NK-92 treated with Interleukin-12 subunit alpha and Interleukin-12 subunit beta, amount 100 ng/mL, for 24 hours (cell line): ENCODE results near the gene HSD11B1.
A peak's percentile ranks its signal among the peaks of the same experiment; 100 is the strongest.
"Not testable (repeated sequence)": the region's sequence is repeated elsewhere in the genome, so short reads cannot be mapped to it uniquely, and the experiment has no call there.

Source experiments
- DNase-seq: peaks from one replicate; lab custom pipeline; 2025; lab: John Stamatoyannopoulos, UW

The HSD11B1 gene

DNA sequence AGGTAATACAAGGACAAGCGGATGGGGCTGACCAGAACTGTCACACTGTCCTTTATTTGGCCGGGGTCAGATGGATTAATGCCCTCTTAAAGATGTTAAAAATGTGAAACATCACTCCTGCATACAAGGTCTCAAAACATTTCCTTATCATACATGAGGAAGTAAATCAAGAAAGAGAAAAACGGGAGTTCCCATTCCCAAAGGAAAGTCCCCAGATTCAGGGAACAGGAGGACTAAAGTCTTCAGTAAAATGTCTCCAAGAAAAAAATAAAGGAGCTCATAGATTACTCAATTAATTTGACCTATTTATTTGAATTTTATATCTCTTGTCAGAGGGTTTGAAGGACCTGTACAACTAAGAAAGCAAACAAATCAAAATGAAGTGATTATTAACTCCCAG is 13.4 kb upstream of the HSD11B1 start:
- DNase-seq = no peak

DNA sequence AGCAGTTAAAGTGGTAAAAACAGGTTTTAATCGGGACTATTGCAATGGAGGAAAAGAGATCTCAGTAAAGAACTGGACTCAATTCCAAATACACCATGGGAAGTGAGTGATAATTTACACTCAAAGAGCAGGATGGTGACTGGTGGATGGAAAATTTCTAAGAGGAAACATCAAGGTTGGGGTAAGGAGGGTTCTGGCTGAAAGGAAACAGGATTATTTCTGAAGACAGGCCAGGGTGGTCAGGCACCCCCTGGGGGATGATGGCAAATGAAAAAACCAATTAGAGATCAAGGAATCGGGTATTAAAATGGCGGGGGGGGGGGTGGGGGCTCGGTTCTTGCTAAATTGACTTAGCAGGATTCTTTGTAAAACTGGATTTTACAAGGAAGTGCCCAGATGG is 12.3 kb upstream of the HSD11B1 start:
- DNase-seq = no peak

GRCh38 chr1:209692745-209693504 is 11.7 kb upstream of the HSD11B1 start:
- peak; percentile 39 for DNase-seq

DNA sequence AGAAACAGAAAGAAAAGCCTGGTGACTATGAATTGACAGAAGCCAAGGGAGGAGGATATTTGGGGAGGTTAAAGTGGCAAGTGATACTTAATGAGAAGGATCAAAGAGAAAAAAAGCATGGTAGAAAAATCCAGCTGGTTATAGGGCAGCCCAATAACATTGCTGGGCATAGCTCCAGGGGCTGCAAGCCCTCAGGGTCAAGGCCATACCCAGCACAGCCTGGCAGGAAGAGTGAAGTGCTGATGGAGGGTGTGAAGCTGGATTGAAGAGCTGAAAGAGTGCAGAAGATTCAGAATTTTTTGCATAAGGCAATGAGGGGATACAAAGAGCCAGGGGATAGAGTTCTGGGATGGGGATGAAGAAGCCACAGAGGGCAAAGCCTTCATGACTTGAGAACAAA is 8.0 kb upstream of the HSD11B1 start:
- no peak for DNase-seq

GRCh38 chr1:209697126-209697525 is 7.5 kb upstream of the HSD11B1 start:
- no peak for DNase-seq

- DNase-seq = not testable (repeated sequence)
Measured at GRCh38 chr1:209700686-209701085, 4.0 kb upstream of the HSD11B1 start.

DNA sequence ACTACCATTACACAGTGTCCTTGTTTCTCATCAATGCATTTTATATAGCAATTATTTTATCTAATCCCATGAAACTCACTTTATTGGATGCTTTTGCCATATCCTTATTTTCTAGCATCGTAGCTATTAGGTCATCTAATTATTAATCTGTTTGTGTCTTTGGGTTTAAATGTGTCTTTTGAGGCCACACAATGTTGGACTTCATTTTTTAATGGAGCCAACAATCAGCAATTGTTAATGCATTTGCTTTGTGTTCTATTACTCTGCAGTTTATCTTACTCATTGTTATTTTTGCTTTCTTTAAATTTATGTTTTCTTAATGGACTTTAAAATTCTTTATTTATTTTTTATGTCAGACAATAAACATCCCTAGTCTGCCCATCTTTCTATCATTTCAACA is 1.8 kb upstream of the HSD11B1 start:
- DNase-seq = no peak

DNA sequence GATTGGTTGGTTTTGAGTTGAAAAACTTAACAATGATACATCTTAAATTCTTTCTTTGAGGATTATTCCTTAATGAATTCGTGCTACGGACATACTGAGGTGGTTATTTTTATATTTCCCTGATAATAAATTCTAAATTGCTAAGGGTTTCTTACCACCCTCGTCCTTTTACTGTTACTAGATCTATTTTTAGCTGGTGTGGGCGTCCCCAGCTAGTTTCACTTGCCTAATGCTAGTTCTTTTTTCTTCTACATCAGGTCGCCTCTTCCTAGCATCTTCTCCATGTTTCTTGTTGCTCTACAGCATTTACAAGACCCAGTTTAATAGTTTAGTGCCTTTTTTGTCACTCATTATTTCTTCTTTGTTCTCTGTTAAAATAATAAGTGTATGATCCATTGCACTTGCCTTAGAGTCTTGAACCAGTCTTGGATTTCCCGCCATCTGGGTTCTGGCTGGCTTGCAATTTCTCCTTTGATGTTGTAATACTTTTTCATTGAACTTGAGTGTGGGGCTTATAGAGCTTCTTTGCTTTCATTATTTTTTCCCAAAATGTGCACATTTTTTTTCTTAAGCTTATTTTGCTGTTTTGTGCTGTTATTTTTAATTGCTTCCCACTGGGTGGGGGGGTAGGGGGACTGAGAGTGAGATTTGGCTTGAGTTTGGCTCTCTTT is 677 bp upstream of the HSD11B1 start:
- no peak for DNase-seq

DNA sequence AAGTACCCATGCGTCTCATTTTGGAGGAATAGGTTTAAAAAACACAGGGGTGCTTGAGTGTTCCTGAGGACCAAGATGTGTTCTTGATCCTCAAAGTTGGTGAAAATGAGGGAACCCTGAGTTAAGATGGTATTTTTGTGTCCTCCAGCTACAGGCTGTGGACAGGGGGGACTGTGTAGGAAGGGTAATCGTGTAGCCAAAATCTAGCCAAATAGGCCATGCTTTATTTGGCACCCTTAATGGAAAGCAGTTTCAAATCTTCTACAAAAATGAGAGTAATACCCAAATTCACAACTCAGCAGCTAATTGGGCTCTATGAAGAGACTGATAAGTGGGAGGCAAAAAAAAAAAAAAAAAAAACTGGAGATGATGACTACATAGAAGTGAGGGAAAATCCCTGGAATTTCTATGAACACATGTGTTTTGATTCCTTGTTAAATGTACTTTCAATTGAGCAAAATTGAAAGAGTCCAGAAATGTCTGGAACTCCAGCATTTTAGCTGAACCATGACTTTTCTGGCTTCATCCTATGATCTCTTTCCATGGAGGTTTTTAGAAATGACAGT is 470 bp downstream of the HSD11B1 start:
- DNase-seq = no peak

DNA sequence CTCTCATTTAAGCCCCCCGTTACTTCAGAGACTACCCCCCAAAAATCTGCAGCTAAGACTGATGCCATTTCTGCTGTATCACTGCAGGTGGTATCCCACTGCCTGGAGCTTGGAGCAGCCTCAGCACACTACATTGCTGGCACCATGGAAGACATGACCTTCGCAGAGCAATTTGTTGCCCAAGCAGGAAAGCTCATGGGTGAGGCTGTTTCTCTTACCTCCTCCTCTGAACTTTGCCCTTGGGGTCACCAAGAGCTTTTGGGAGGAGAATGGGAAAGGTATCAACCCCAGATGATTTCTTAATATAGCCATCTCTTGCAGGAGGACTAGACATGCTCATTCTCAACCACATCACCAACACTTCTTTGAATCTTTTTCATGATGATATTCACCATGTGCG is 2.0 kb downstream of the HSD11B1 start:
- no peak for DNase-seq

GRCh38 chr1:209707308-209707707 is 2.7 kb downstream of the HSD11B1 start:
- no peak for DNase-seq

DNA sequence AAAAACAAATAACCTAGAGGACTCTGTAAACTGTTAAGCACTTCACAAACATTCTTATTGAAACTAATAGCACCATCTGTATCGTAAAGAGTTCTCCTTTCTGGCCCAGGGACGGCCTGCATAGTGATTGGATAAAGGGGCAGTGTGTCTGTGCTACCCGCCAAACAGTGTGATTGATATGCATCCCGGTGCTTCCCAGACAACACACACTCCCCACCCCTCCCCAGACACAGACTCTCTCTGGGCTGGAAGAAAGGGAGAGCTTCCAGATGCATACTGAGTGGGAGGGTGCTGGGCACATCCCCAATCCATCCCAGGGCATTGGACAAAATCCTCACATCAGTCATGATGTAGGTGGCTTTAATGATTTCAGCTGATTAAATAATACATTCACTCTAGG is 3.7 kb downstream of the HSD11B1 start:
- DNase-seq = no peak

- DNase-seq = no peak
Measured at GRCh38 chr1:209710093-209710492, 5.4 kb downstream of the HSD11B1 start.

DNA sequence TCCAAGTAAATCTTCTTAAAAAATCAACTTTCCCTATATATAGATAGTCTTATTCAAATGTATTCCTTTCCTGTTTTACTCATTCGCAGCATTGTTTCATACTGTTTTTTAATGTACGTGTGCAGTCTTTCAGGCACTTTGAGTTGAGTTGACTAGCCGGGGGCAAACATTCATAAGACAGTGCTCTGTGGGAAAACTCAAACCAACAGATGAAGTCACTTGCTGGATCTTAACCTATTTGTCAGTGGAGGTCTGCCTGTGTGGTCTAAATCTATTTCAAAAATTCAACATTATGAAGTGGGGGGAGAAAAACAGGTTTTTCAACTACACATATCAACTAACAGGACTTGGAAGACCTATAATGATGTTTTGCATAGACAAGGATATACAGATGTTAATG is 6.2 kb downstream of the HSD11B1 start:
- no peak for DNase-seq

DNA sequence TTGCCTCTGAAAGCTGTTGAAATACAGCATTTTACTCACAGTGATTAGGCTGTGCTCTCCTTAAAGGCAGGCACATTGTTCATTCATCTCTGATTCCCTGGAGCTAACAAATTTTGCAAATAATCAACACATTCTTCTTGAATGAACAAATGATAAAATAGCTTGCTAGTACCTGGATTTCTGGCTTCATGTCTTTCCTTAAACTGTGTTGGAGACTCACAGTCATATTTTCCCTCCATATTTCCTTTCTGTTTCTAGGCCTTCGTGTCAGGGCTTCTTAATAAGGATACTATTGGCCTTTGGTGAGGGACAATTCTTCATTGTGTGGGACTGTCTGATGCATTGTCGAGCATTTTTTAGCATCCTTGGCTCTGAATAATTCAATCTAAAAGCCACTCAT is 9.7 kb downstream of the HSD11B1 start:
- DNase-seq = no peak

DNA sequence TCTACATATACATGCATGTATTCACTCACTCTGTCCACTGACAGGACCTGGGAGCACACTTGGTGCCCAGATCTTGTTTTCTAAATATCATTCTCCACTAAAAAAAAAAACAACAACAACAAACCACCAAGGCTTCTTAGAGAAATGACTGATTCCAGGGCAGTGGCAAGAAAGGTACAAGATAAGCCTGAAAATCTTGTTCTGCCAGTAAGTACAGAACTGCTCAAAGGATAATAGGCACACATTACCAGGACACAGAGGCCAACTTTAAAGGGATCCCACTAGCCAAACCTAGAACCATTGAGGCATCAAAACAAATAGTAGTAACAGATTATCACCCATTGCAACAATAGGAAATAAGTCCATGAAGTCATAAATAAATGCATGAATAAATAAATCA is 10.7 kb downstream of the HSD11B1 start:
- no peak for DNase-seq

- no peak for DNase-seq
Measured at GRCh38 chr1:209717818-209718217, 13.2 kb downstream of the HSD11B1 start.

- no peak for DNase-seq
Measured at GRCh38 chr1:209720326-209720725, 15.7 kb downstream of the HSD11B1 start.

DNA sequence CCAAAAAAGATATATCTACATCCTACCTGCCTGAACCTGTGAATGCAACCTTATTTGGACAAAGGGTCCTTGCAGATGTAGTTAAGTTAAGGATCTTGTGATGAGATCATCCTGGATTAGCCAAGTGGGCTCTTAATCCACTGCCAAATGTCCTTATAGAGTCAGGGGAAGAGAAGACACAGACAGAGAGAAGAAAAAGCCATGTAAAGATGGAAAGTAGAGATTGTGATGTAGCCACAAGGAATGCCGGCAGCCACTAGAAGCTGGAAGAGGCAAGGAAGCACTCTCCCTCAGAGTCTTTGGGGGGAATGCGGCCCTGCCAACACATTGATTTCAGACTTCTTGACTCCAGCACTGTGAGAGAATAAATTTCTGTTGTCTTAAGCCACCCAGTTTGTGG is 16.2 kb downstream of the HSD11B1 start:
- DNase-seq = no peak

DNA sequence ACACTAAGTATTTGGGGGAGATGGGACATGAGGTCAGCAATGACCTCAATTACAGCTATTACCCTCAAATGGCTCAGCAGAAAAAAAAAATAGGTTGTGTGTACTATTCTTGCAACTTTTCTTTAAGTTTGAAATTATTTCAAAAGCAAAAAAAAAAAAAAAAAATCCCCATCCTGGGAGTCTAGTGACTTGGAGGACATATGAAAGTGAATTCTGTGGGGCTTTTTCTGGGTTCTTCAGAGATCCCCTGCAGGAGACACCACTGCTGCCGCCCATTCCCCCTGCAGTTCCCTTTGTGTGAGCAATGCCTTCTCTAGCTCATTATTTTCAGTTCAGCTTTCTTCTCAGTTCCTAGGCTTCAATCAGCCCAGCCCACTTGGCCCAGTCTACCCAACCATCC is 16.7 kb downstream of the HSD11B1 start:
- DNase-seq = no peak

- no peak for DNase-seq
Measured at GRCh38 chr1:209723265-209723664, 18.6 kb downstream of the HSD11B1 start.

DNA sequence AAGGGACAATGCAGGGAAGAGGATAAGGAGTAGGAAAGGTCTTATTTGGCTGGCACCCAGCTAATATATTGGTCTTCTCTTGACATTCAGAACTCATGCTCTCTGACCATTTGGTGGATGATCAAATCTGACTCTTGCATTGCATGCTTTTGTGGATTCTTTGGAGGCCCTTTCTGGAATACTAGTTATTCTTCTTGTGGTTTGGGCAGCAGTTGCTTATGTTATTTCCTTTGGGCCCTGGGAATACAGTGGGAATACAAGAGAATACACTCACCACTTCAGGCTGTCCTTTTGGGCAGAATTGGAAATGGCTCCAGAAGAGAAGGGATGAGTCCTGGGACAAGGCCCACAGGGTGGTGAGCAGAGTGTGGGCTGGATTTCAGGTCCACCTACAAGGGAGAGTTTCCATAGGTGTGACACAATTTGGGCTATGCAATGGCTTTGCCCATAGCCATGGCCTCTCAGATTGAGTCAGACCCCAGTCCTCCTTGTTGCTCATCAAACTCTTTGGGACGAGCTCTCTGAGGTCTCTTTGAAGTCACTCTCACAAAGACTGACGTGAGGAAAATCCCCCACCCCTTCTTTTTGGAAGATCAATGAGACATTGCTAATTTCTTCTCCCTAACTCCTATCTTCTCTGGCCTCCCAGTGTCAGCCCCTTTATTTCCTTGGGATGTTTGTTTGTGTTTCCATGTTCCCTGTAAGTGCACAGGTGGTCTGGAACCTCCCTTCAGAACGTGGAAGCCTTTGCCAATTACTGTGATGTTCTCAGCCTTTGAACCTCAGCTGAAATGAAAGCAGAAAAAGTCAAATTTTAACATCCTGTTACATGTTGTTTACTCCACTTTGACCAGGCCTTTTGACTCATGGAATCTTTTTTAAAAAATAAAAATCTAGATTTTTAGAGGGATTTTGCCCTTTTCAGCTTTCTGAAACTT is 19.4 kb downstream of the HSD11B1 start:
- DNase-seq = no peak
